Fibroblast of peridontal ligament (primary cell): ENCODE data around the gene MPI.
"Not testable (repeated sequence)": the region's sequence is repeated elsewhere in the genome, so short reads cannot be mapped to it uniquely, and the experiment has no call there.

Experiments
- DNase-seq: peaks from one replicate; pipeline ENCODE4 v3.0.0-alpha.2; 2010; ENCODE audit errors: extremely low read depth

The MPI gene

GRCh38 chr15:74933573-74933972, 43.7 kb downstream of the MPI start:
- no peak for DNase-seq

DNA sequence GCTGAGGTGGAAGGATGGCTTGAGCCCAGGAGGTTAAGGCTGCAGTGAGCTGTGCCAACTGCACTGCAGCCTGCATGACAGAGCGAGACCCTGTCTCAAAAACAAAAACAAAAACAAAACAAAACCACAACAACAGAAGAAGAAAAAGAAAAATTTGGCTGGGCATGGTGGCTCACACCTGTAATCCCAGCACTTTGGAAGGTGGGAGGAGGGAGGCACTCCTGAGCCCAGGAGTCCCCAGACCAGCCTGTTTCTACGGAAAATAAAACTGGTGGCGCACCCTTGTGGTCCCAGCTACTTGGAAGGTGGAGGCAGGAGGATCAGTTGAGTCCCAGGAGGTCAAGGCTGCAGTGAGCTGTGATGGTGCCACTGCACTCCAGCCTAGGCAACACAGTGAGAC, 45.4 kb downstream of the MPI start:
- not testable (repeated sequence) for DNase-seq

DNA sequence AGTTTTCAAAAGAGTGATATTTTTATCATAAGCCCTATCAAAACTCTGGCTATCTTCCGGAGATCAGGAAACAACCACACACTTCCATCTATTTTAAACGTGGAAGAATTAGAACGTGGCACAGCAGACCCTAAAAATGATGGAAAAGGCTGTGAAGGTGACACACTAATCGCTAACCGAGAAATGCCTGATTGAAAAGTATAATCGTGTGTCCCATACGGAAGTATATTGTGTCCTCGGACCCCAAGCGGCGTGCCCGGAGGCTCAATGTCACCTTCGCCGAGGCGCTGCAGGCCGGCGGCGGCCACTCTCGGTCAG, 47.4 kb downstream of the MPI start:
- no peak for DNase-seq

DNA sequence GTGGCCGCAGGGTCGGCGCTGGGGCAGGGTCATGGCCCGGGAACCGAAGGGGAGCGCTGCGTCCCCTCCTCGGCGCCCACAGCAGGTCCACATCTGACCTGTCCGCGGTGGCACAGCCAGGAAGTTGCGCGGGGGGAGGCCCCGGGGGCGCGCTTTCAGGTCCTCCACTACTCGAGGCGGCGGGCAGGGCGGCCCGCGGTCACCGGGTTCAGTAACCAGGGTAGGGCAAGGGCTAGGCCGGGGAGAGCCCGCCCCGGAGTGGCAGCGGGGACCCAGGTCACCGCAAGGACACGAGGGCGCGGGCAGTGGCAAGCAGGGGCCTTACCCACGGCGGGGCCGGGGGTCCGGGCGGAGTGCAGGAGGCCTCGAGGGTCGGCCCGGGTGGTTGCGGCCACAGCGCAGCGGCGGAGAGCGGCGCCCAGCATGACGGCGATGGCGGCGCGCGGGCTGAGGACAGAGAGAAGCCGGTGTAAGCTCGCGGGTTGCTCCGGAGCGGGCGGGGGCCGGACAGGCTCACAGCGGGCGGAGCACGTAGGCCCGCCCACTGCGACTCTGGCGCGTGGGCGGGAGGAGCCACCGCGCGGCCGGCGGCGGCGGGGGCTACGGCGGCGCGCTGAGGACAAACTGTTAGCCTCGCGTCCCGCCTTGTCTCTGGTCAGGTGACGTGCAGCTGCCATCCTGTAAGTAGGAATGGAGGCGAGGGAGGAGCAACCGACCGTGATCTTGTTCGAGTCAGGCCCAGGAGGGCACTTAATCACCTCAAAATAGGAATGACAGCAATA, 47.9 kb downstream of the MPI start, which contains the start of gene COX5A:
TSS of gene COX5A (minus strand) at position 484 of the 782 bp plus-strand sequence. CDS start at position 425, 59 bp downstream.
- peak; percentile 94 for DNase-seq

- peak; percentile 81 for DNase-seq
These were observed 60.5 kb downstream of the MPI start for GRCh38 chr15:74950078-74950908.

DNA sequence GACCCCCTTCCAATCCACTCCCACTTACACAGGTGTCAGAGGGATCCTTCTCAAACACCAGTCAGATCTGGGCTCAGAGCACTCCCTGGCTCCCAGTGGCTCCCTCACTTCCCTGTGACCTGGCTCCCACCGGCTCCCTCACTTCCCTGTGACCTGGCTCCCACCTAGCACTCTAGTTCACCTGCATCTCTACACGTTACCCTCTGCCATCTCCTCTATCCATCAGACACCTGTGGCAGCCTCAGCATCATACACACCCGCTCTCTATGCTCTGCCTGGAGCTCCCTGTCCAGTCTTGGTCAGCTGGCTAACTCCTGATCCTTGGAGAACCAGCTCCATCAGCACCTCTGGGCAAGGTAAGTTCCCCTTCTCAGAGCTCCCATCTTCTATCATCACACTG, 61.2 kb downstream of the MPI start:
- no peak for DNase-seq
